Left lung (tissue), 10 donors: ENCODE data around the gene CHRNB1. TPM values are rescaled to one million over a fixed set of nuclear protein-coding genes. Genes with fewer than 3 reads are reported as not detected.
A peak's percentile ranks its signal among the peaks of the same experiment; 100 is the strongest.

ENCODE experiments used
- ATAC-seq: fragments of 200-7000 bp; cut with Tn5 transposase; one replicate; pipeline ENCODE4 v1.9.1; 2020; ENCODE audit warnings: moderate library complexity
- DNase-seq, 4 donors: peaks; one replicate each; pipeline ENCODE4 v3.0.0-alpha.2; 2013 to 2020
- H3K27ac ChIP-seq, 2 donors: fragments of 200-600 bp; sonication (generic) in 1 of 2; one replicate each; pipeline versions ENCODE4 v1.5.0 to v1.8.0; 2020 to 2021
- H3K27me3 ChIP-seq, 2 donors: fragments of 200-600 bp; sonication (generic) in 1 of 2; one replicate each; pipeline versions ENCODE4 v1.5.0 to v1.8.0; 2020 to 2021
- H3K36me3 ChIP-seq, 2 donors: fragments of 200-600 bp; sonication (generic) in 1 of 2; one replicate each; pipeline versions ENCODE4 v1.5.0 to v1.8.0; 2020 to 2021
- H3K4me1 ChIP-seq, 2 donors: fragments of 200-600 bp; one replicate each; pipeline ENCODE4 v1.8.0; 2021
- H3K4me3 ChIP-seq, 2 donors: fragments of 200-600 bp; sonication (generic) in 1 of 2; one replicate each; pipeline versions ENCODE4 v1.5.0 to v1.8.0; 2020 to 2021; ENCODE audit warnings: mild to moderate bottlenecking in 1 of 2
- H3K9me3 ChIP-seq, 2 donors: fragments of 200-600 bp; sonication (generic) in 1 of 2; one replicate each; pipeline versions ENCODE4 v1.5.0 to v1.8.0; 2020 to 2021
- CTCF ChIP-seq, 2 donors: fragments of 200-600 bp; sonication (generic) in 1 of 2; IDR thresholded peaks; one replicate each; pipeline versions ENCODE4 v1.5.0 to v1.8.0; 2021; ENCODE audit warnings: antibody characterized with exemption in 2 of 2
- intact Hi-C, 2 donors: fragments of 100-400 bp; cut with DNase I; formaldehyde crosslinking; loops; one replicate each; pipeline versions ENCODE4 v1.11.2 to v1.14.2; 2022
- polyA plus RNA-seq, 6 donors: library from polyadenylated mRNA; unstranded; fragments of 120-200 nt; gene quantifications; one replicate each; pipeline ENCODE4 v1.2.1, GENCODE V29; 2013; ENCODE audit not compliant: insufficient read length in 6 of 6
- total RNA-seq, 2 donors: library from RNA; stranded (reverse); fragmentation: NEBNext Ultra II Directional; extraction: Animal tissue kit (Norgen Biotek cat#: 25700); gene quantifications; one replicate each; pipeline ENCODE4 v1.2.1, GENCODE V29; 2021
- donor health status: DM: no; HTN: yes; CAD: no.
- donor health status: DM: no; HTN: no; CAD: no.

Gene CHRNB1
- total and polyA plus RNA-seq, 8 donors: 7.0 to 12.1 (median 9.9) TPM

GRCh38 chr17:7439462-7440112 is 5.3 kb upstream of the CHRNB1 start, which contains the start of gene FGF11:
Gene FGF11, plus strand, starts transcription at chr17:7439512. Its CDS starts 109 bp downstream, at chr17:7439621.
- no peak for ATAC-seq
- Histone ChIP-seq H3K27ac (no peak within 1 kb of the TSS), H3K27me3 (peaks cover 17 to 54% of the 10 kb centered on the region in 2 donors), H3K4me3 (peak within 1 kb of the TSS; percentile 21 to 72), H3K9me3 (no peaks in the 10 kb centered on the region), H3K4me1 (peaks cover 28 to 58% of the 10 kb centered on the region in 2 donors), H3K36me3 (no peaks in the 10 kb centered on the region)
- DNase-seq: peak in 1 of 4 donors; percentile 79
- intact Hi-C loops: loop anchor here in 1 of 2 donors (10.0 kb wide), 1 partner anchor 85 kb away; the partner anchor contains the start of genes KCTD11 and TMEM95
- no peak for TF ChIP-seq CTCF (IDR thresholded peaks at IDR 0.05)

- Histone ChIP-seq H3K4me3 (peak overlapping the region; percentile 14 to 21), H3K36me3 (no peaks in the 10 kb centered on the region), H3K27ac (no peak overlapping the region), H3K4me1 (peaks cover 32 to 62% of the 10 kb centered on the region in 2 donors), H3K9me3 (no peaks in the 10 kb centered on the region), H3K27me3 (peaks cover 17 to 61% of the 10 kb centered on the region in 2 donors)
- intact Hi-C loops: no loop called here
- TF ChIP-seq CTCF (IDR thresholded peaks at IDR 0.05): no peak
- ATAC-seq: no peak
- peak in 3 of 4 donors; percentile 31 to 84 (median 55) for DNase-seq
Measured at GRCh38 chr17:7440113-7440833, 4.6 kb upstream of the CHRNB1 start.

- intact Hi-C loops: no loop called here
- no peak for ATAC-seq
- H3K27ac ChIP-seq: no peak overlapping the region
- no peak overlapping the region for H3K4me3 ChIP-seq
- no peaks in the 10 kb centered on the region for H3K9me3 ChIP-seq
- peak in 2 of 4 donors; percentile 58 to 83 for DNase-seq
- H3K27me3 ChIP-seq: peaks cover 17 to 67% of the 10 kb centered on the region in 2 donors
- TF ChIP-seq CTCF (IDR thresholded peaks at IDR 0.05): no peak
- no peaks in the 10 kb centered on the region for H3K36me3 ChIP-seq
- H3K4me1 ChIP-seq: peaks cover 32 to 63% of the 10 kb centered on the region in 2 donors
Measured at GRCh38 chr17:7440834-7441195, 4.0 kb upstream of the CHRNB1 start.

- H3K27ac ChIP-seq: no peak overlapping the region
- H3K4me1 ChIP-seq: peaks cover 30 to 60% of the 10 kb centered on the region in 2 donors
- ATAC-seq (no peak), DNase-seq (no peak)
- H3K27me3 ChIP-seq: peaks cover 17 to 70% of the 10 kb centered on the region in 2 donors
- no peak for TF ChIP-seq CTCF (IDR thresholded peaks at IDR 0.05)
- intact Hi-C loops: no loop called here
- no peak overlapping the region for H3K4me3 ChIP-seq
- H3K9me3 ChIP-seq: no peaks in the 10 kb centered on the region
- H3K36me3 ChIP-seq: no peaks in the 10 kb centered on the region
Measured at GRCh38 chr17:7441266-7441665, 3.6 kb upstream of the CHRNB1 start.

GRCh38 chr17:7442142-7442541 is 2.7 kb upstream of the CHRNB1 start:
- DNase-seq: no peak
- peaks cover 25 to 79% of the 10 kb centered on the region in 2 donors for H3K27me3 ChIP-seq

More at GRCh38 chr17:7442142-7442541, 2.7 kb upstream of the CHRNB1 start:
- no peaks in the 10 kb centered on the region for H3K36me3 ChIP-seq
- intact Hi-C loops: no loop called here
- no peak for TF ChIP-seq CTCF (IDR thresholded peaks at IDR 0.05)
- ATAC-seq: no peak
- H3K27ac ChIP-seq: no peak overlapping the region
- H3K4me3 ChIP-seq: no peak overlapping the region
- peaks cover 23 to 55% of the 10 kb centered on the region in 2 donors for H3K4me1 ChIP-seq
- no peaks in the 10 kb centered on the region for H3K9me3 ChIP-seq
